Left lung (tissue), 10 donors: ENCODE results near the gene CPLX1. TPM values are rescaled to one million over a fixed set of nuclear protein-coding genes. Genes with fewer than 3 reads are reported as not detected.

Experiments
- ATAC-seq: fragments of 200-7000 bp; cut with Tn5 transposase; one replicate; pipeline ENCODE4 v1.9.1; 2020; ENCODE audit warnings: moderate library complexity
- DNase-seq, 4 donors: peaks; one replicate each; pipeline ENCODE4 v3.0.0-alpha.2; 2013 to 2020
- H3K27ac ChIP-seq, 2 donors: fragments of 200-600 bp; sonication (generic) in 1 of 2; one replicate each; pipeline versions ENCODE4 v1.5.0 to v1.8.0; 2020 to 2021
- H3K27me3 ChIP-seq, 2 donors: fragments of 200-600 bp; sonication (generic) in 1 of 2; one replicate each; pipeline versions ENCODE4 v1.5.0 to v1.8.0; 2020 to 2021
- H3K36me3 ChIP-seq, 2 donors: fragments of 200-600 bp; sonication (generic) in 1 of 2; one replicate each; pipeline versions ENCODE4 v1.5.0 to v1.8.0; 2020 to 2021
- H3K4me1 ChIP-seq, 2 donors: fragments of 200-600 bp; one replicate each; pipeline ENCODE4 v1.8.0; 2021
- H3K4me3 ChIP-seq, 2 donors: fragments of 200-600 bp; sonication (generic) in 1 of 2; one replicate each; pipeline versions ENCODE4 v1.5.0 to v1.8.0; 2020 to 2021; ENCODE audit warnings: mild to moderate bottlenecking in 1 of 2
- H3K9me3 ChIP-seq, 2 donors: fragments of 200-600 bp; sonication (generic) in 1 of 2; one replicate each; pipeline versions ENCODE4 v1.5.0 to v1.8.0; 2020 to 2021
- CTCF ChIP-seq, 2 donors: fragments of 200-600 bp; sonication (generic) in 1 of 2; IDR thresholded peaks; one replicate each; pipeline versions ENCODE4 v1.5.0 to v1.8.0; 2021; ENCODE audit warnings: antibody characterized with exemption in 2 of 2
- intact Hi-C, 2 donors: fragments of 100-400 bp; cut with DNase I; formaldehyde crosslinking; loops; one replicate each; pipeline versions ENCODE4 v1.11.2 to v1.14.2; 2022
- polyA plus RNA-seq, 6 donors: library from polyadenylated mRNA; unstranded; fragments of 120-200 nt; gene quantifications; one replicate each; pipeline ENCODE4 v1.2.1, GENCODE V29; 2013; ENCODE audit not compliant: insufficient read length in 6 of 6
- total RNA-seq, 2 donors: library from RNA; stranded (reverse); fragmentation: NEBNext Ultra II Directional; extraction: Animal tissue kit (Norgen Biotek cat#: 25700); gene quantifications; one replicate each; pipeline ENCODE4 v1.2.1, GENCODE V29; 2021
- donor health status: DM: no; HTN: yes; CAD: no.
- donor health status: DM: no; HTN: no; CAD: no.

Gene CPLX1
- total and polyA plus RNA-seq, 8 donors: 0.98 to 3.2 (median 1.5) TPM

- Histone ChIP-seq H3K9me3 (peaks cover 0 to 17% of the 10 kb centered on the region in 2 donors), H3K27me3 (no peaks in the 10 kb centered on the region), H3K4me3 (no peak overlapping the region), H3K27ac (no peak overlapping the region), H3K36me3 (peaks cover 0 to 60% of the 10 kb centered on the region in 2 donors), H3K4me1 (no peaks in the 10 kb centered on the region)
- DNase-seq (peak in 1 of 4 donors; percentile 78), ATAC-seq (no peak)
- no peak for TF ChIP-seq CTCF (IDR thresholded peaks at IDR 0.05)
- intact Hi-C loops: no loop called here
These were observed 22.4 kb upstream of the CPLX1 start for GRCh38 chr4:848307-848691.

- no peak overlapping the region for H3K27ac ChIP-seq
- peaks cover 0 to 23% of the 10 kb centered on the region in 2 donors for H3K9me3 ChIP-seq
- DNase-seq: peak in 1 of 4 donors; percentile 6
- no peak overlapping the region for H3K4me3 ChIP-seq
- no peaks in the 10 kb centered on the region for H3K27me3 ChIP-seq
- no peak for TF ChIP-seq CTCF (IDR thresholded peaks at IDR 0.05)
- no peaks in the 10 kb centered on the region for H3K4me1 ChIP-seq
- peak; percentile 9 for ATAC-seq
- intact Hi-C loops: no loop called here
- H3K36me3 ChIP-seq: peaks cover 0 to 41% of the 10 kb centered on the region in 2 donors
These were observed 19.9 kb upstream of the CPLX1 start for GRCh38 chr4:845836-846251.

GRCh38 chr4:845233-845835 is 19.4 kb upstream of the CPLX1 start:
- H3K4me3 ChIP-seq: no peak overlapping the region
- H3K36me3 ChIP-seq: peaks cover 0 to 36% of the 10 kb centered on the region in 2 donors
- H3K27ac ChIP-seq: no peak overlapping the region
- DNase-seq: peak in 1 of 4 donors; percentile 54
- intact Hi-C loops: no loop called here
- peak; percentile 18 for ATAC-seq
- H3K4me1 ChIP-seq: no peaks in the 10 kb centered on the region
- H3K9me3 ChIP-seq: peaks cover 0 to 23% of the 10 kb centered on the region in 2 donors
- H3K27me3 ChIP-seq: no peaks in the 10 kb centered on the region
- no peak for TF ChIP-seq CTCF (IDR thresholded peaks at IDR 0.05)

GRCh38 chr4:844752-845232 is 18.9 kb upstream of the CPLX1 start:
- no peaks in the 10 kb centered on the region for H3K4me1 ChIP-seq
- peaks cover 0 to 23% of the 10 kb centered on the region in 2 donors for H3K9me3 ChIP-seq
- no peaks in the 10 kb centered on the region for H3K27me3 ChIP-seq
- intact Hi-C loops: no loop called here
- DNase-seq: peak in 1 of 4 donors; percentile 42
- H3K36me3 ChIP-seq: peaks cover 0 to 31% of the 10 kb centered on the region in 2 donors
- ATAC-seq: no peak
- no peak for TF ChIP-seq CTCF (IDR thresholded peaks at IDR 0.05)
- no peak overlapping the region for H3K4me3 ChIP-seq
- no peak overlapping the region for H3K27ac ChIP-seq

GRCh38 chr4:839675-840443 is 13.9 kb upstream of the CPLX1 start:
- Histone ChIP-seq H3K27me3 (no peaks in the 10 kb centered on the region), H3K4me3 (no peak overlapping the region), H3K36me3 (peaks cover 0 to 6% of the 10 kb centered on the region in 2 donors), H3K4me1 (no peaks in the 10 kb centered on the region), H3K9me3 (peaks cover 0 to 54% of the 10 kb centered on the region in 2 donors), H3K27ac (no peak overlapping the region)
- DNase-seq: no peak
- no peak for TF ChIP-seq CTCF (IDR thresholded peaks at IDR 0.05)
- ATAC-seq: no peak
- intact Hi-C loops: no loop called here
